K562 (cell line): Measurements from ENCODE around the gene TMEM41A. TPM values are rescaled to one million over a fixed set of nuclear protein-coding genes. Genes with fewer than 3 reads are reported as not detected.
A peak's percentile ranks its signal among the peaks of the same experiment; 100 is the strongest.

ENCODE experiments used
- AFF1 ChIP-seq, 2 experiments: fragments of 450-650 bp; IDR thresholded peaks; 2 replicates each; pipeline ENCODE4 v1.6.1; 2018; ENCODE audit warnings: mild to moderate bottlenecking in 2 of 2, low read depth in 1 of 2; ENCODE audit not compliant: partially characterized antibody in 2 of 2
- CHD1 ChIP-seq: fragments of 200-600 bp; sonication (generic); IDR thresholded peaks from one replicate; pipeline ENCODE4 v1.6.1; 2012; ENCODE audit warnings: mild to moderate bottlenecking, moderate library complexity, low read length, inconsistent platforms
- CREB3L1 ChIP-seq: fragments of 450-650 bp; IDR thresholded peaks from 2 replicates; pipeline ENCODE4 v1.6.1; 2014; ENCODE audit warnings: low read depth, mild to moderate bottlenecking, moderate library complexity, borderline replicate concordance
- DDX20 ChIP-seq: fragments of 450-650 bp; IDR thresholded peaks from 2 replicates; pipeline ENCODE4 v1.6.1; 2016; ENCODE audit warnings: missing genetic modification characterization, low read depth, mild to moderate bottlenecking, missing compliant biosample characterization, moderate library complexity
- KLF6 ChIP-seq: fragments of 250-450 bp; sonication (Bioruptor Pico); IDR thresholded peaks from 2 replicates; pipeline ENCODE4 v1.4.0; 2020; ENCODE audit warnings: mild to moderate bottlenecking, moderate library complexity, borderline replicate concordance
- PYGO2 ChIP-seq: fragments of 450-650 bp; IDR thresholded peaks from 2 replicates; pipeline ENCODE4 v1.6.1; 2016; ENCODE audit warnings: mild to moderate bottlenecking, missing genetic modification characterization, moderate library complexity, missing compliant biosample characterization
- RBM14 ChIP-seq: fragments of 200-400 bp; formaldehyde crosslinking; IDR thresholded peaks from 2 replicates; pipeline ENCODE4 v1.6.1; 2018; ENCODE audit warnings: low read depth, mild to moderate bottlenecking, low read length, moderate library complexity, borderline replicate concordance; ENCODE audit not compliant: insufficient read depth
- SRF ChIP-seq, 2 experiments: fragments of 250-450, 450-650 bp in 1 of 2; sonication (Bioruptor Pico) in 1 of 2; sonication (generic) in 1 of 2; formaldehyde crosslinking; IDR thresholded peaks; 2 replicates each; pipeline versions ENCODE4 v1.5.0 to v1.5.1; 2020 to 2022; ENCODE audit warnings: mild to moderate bottlenecking in 1 of 2, missing genetic modification reagents in 1 of 2
- TBL1XR1 ChIP-seq, 2 experiments: IDR thresholded peaks; 2 replicates each; pipeline ENCODE4 v1.6.1; 2012; ENCODE audit warnings: improper control_type of control experiment in 2 of 2, low read length in 2 of 2, mild to moderate bottlenecking in 1 of 2
- ZEB2 ChIP-seq: fragments of 450-650 bp; IDR thresholded peaks from 2 replicates; pipeline ENCODE4 v1.6.1; 2016
- ZNF395 ChIP-seq: fragments of 200-800 bp; sonication (Bioruptor generic); IDR thresholded peaks from 2 replicates; pipeline ENCODE4 v1.6.1; 2017; ENCODE audit warnings: missing genetic modification characterization, missing compliant biosample characterization
- ZNF41 ChIP-seq: fragments of 250-450 bp; sonication (Bioruptor Pico); conservative IDR thresholded peaks from 2 replicates; pipeline ENCODE4 v1.4.0; 2020; ENCODE audit warnings: mild to moderate bottlenecking
- ZNF445 ChIP-seq: fragments of 250-450 bp; sonication (Bioruptor Pico); IDR thresholded peaks from 2 replicates; pipeline ENCODE4 v1.4.0; 2020; ENCODE audit warnings: low read depth, mild to moderate bottlenecking, moderate library complexity
- ZNF592 ChIP-seq: fragments of 450-650 bp; IDR thresholded peaks from 2 replicates; pipeline ENCODE4 v1.6.1; 2017; ENCODE audit warnings: antibody characterized with exemption, mild to moderate bottlenecking
- polyA plus RNA-seq, 8 experiments: library from polyadenylated mRNA; depleted of rRNA in 4 of 8; stranded (reverse) in 5 of 8; unstranded in 3 of 8; fragments of >200 nt; fragmentation: Nextera tagmentation in 2 of 8; fragmentation: Illumina TruSeq in 1 of 8; extraction: Ambion mirVana in 2 of 8; extraction: Trizol in 1 of 8; gene quantifications; 2 replicates each; pipeline versions ENCODE4 v1.2.1 to v1.2.3, GENCODE V29; 2011 to 2014; ENCODE audit warnings: inconsistent platforms in 1 of 8, missing spikeins in 1 of 8
- total RNA-seq, 7 experiments: library from RNA; depleted of rRNA in 6 of 7; stranded (reverse); fragments of >200 nt in 6 of 7; fragmentation: Illumina TruSeq in 2 of 7; extraction: Trizol in 2 of 7; gene quantifications; 2 replicates each; pipeline versions ENCODE4 v1.2.1 to v1.2.3, GENCODE V29; 2011 to 2021; ENCODE audit warnings: low replicate concordance in 1 of 7

Gene TMEM41A
- total and polyA plus RNA-seq, 9 of the 15 experiments (the other 6 are each of a cell fraction or from before 2014, with no cell fraction given), result 22.5 to 65.9 (median 31.5) TPM

GRCh38 chr3:185498503-185499396 lies at the start of gene TMEM41A (continued):
- TF ChIP-seq RBM14 (no peak), ZNF592 (no peak), DDX20 (no peak), ZNF41 (CRISPR knock-in tag) (no peak), KLF6 (CRISPR knock-in tag) (no peak), ZEB2 (peak; percentile 97), ZNF445 (CRISPR knock-in tag) (no peak), CREB3L1 (no peak), ZNF395 (peak; percentile 75), AFF1 (IDR thresholded peaks at IDR 0.05; ENCODE audit: low read depth in 1 of 2, partially characterized antibody in 2 of 2) (no peak), SRF (CRISPR knock-in tag; IDR thresholded peaks at IDR 0.05) (peak in 1 of 2 experiments; percentile 56; a peak in 2 of 4 replicates), CHD1 (peak; percentile 55), TBL1XR1 (IDR thresholded peaks at IDR 0.05; ENCODE audit: low read length in 2 of 2) (peak in 1 of 2 experiments; percentile 78; a peak in 1 of 4 replicates), PYGO2 (tag) (no peak)
